Neural progenitor cell (in vitro differentiated cells): ENCODE data around the gene GMPPB. TPM values are rescaled to one million over a fixed set of nuclear protein-coding genes. Genes with fewer than 3 reads are reported as not detected.

Experiments
- DNase-seq: peaks from one replicate; pipeline ENCODE4 v3.0.0-alpha.2; 2016; ENCODE audit warnings: low spot score
- H2AFZ ChIP-seq: fragments of 200-600 bp; sonication (generic); replicated peaks from 2 replicates; pipeline ENCODE4 v1.6.1; 2016; ENCODE audit warnings: antibody characterized with exemption
- H3F3A ChIP-seq: fragments of 200-600 bp; sonication (generic); 2 replicates; pipeline ENCODE4 v1.6.1; 2016; ENCODE audit warnings: antibody characterized with exemption, low read depth
- H3K27ac ChIP-seq: fragments of 200-600 bp; sonication (generic); 2 replicates; pipeline ENCODE4 v1.5.1; 2016; ENCODE audit warnings: mild to moderate bottlenecking
- H3K27me3 ChIP-seq: fragments of 200-600 bp; sonication (generic); 2 replicates; pipeline ENCODE4 v1.6.1; 2016; ENCODE audit warnings: mild to moderate bottlenecking, moderate library complexity
- H3K36me3 ChIP-seq: fragments of 200-600 bp; sonication (generic); 2 replicates; pipeline ENCODE4 v1.5.1; 2016
- H3K4me1 ChIP-seq: fragments of 200-600 bp; sonication (generic); 2 replicates; pipeline ENCODE4 v1.6.1; 2016; ENCODE audit warnings: mixed run types
- H3K4me2 ChIP-seq: fragments of 200-600 bp; sonication (generic); 2 replicates; pipeline ENCODE4 v1.6.1; 2016
- H3K4me3 ChIP-seq: fragments of 200-600 bp; sonication (generic); 2 replicates; pipeline ENCODE4 v1.5.1; 2016
- H3K79me2 ChIP-seq: fragments of 200-600 bp; sonication (generic); 2 replicates; pipeline ENCODE4 v1.6.1; 2016; ENCODE audit warnings: low read depth
- H3K9ac ChIP-seq: fragments of 200-600 bp; sonication (generic); 2 replicates; pipeline ENCODE4 v1.6.1; 2016
- H3K9me3 ChIP-seq: fragments of 200-600 bp; sonication (generic); 2 replicates; pipeline ENCODE4 v1.5.1; 2016; ENCODE audit warnings: low read depth
- H4K20me1 ChIP-seq: fragments of 200-600 bp; sonication (generic); 2 replicates; pipeline ENCODE4 v1.6.1; 2016; ENCODE audit warnings: low read depth
- H3K27ac Mint-ChIP-seq: 3 replicates; pipeline ENCODE4 v1.8.0; 2021; ENCODE audit warnings: mixed read lengths
- H3K27me3 Mint-ChIP-seq: 2 replicates; pipeline ENCODE4 v1.8.0; 2022; ENCODE audit warnings: low read depth, mild to moderate bottlenecking, inconsistent platforms, moderate library complexity, mixed read lengths; ENCODE audit not compliant: insufficient read depth
- H3K36me3 Mint-ChIP-seq: 3 replicates; pipeline ENCODE4 v1.8.0; 2021; ENCODE audit warnings: mixed read lengths
- H3K4me1 Mint-ChIP-seq: 3 replicates; pipeline ENCODE4 v1.8.0; 2021; ENCODE audit warnings: mixed read lengths
- H3K4me3 Mint-ChIP-seq: 3 replicates; pipeline ENCODE4 v1.8.0; 2021; ENCODE audit warnings: mild to moderate bottlenecking, moderate library complexity, mixed read lengths
- H3K9me3 Mint-ChIP-seq: 3 replicates; pipeline ENCODE4 v1.8.0; 2020; ENCODE audit warnings: mixed read lengths
- CTCF ChIP-seq: fragments of 200-600 bp; sonication (generic); IDR thresholded peaks from 2 replicates; pipeline ENCODE4 v1.5.1; 2017; ENCODE audit warnings: antibody characterized with exemption, mild to moderate bottlenecking
- EZH2 ChIP-seq: fragments of 200-600 bp; sonication (generic); IDR thresholded peaks from 2 replicates; pipeline ENCODE4 v1.6.1; 2017; ENCODE audit warnings: antibody characterized with exemption, mild to moderate bottlenecking, moderate library complexity
- EZH2phosphoT487 ChIP-seq: fragments of 200-600 bp; sonication (generic); IDR thresholded peaks from 2 replicates; pipeline ENCODE4 v1.6.1; 2017; ENCODE audit warnings: antibody characterized with exemption
- total RNA-seq: library from RNA; depleted of rRNA; stranded (reverse); fragments of >200 nt; gene quantifications from 2 replicates; pipeline ENCODE4 v1.2.3, GENCODE V29; 2015; ENCODE audit warnings: low replicate concordance

GMPPB gene
- total RNA-seq, 1 donor from 2014 or later, result 10.6 TPM

GRCh38 chr3:49719214-49719884 lies 4.4 kb downstream of the GMPPB start, which contains the start of gene AMIGO3:
Gene AMIGO3 (minus strand): TSS chr3:49719684. CDS start chr3:49719465, 219 bp downstream.
- TF ChIP-seq EZH2 (no peak), CTCF (peak; percentile 64), EZH2phosphoT487 (no peak)
- no peak within 1 kb of the TSS for H3K9ac ChIP-seq

GRCh38 chr3:49718858-49719213 lies 4.9 kb downstream of the GMPPB start:
- DNase-seq, result no peak
- Mint-ChIP-seq H3K4me3 (peak overlapping the region; percentile 84), H3K27me3 (peaks cover 5% of the 10 kb centered on the region), H3K27ac (no peak overlapping the region), H3K9me3 (no peaks in the 10 kb centered on the region), H3K4me1 (peaks cover 18% of the 10 kb centered on the region), H3K36me3 (peaks cover 8% of the 10 kb centered on the region)
- H3K79me2 ChIP-seq, result peaks cover 12% of the 10 kb centered on the region
- H2AFZ ChIP-seq, result no peak overlapping the region
- H4K20me1 ChIP-seq, result no peaks in the 10 kb centered on the region
- peaks cover 29% of the 10 kb centered on the region for H3F3A ChIP-seq
- H3K4me1 ChIP-seq, result peaks cover 8% of the 10 kb centered on the region
- H3K9ac ChIP-seq, result no peak overlapping the region
- TF ChIP-seq EZH2phosphoT487 (no peak), EZH2 (no peak), CTCF (no peak)
- H3K27ac ChIP-seq, result no peak overlapping the region
- H3K4me2 ChIP-seq, result peak overlapping the region; percentile 84
- no peaks in the 10 kb centered on the region for H3K9me3 ChIP-seq
- no peaks in the 10 kb centered on the region for H3K36me3 ChIP-seq
- peak overlapping the region; percentile 63 for H3K4me3 ChIP-seq
- H3K27me3 ChIP-seq, result peaks cover 8% of the 10 kb centered on the region

More at GRCh38 chr3:49719214-49719884, 4.4 kb downstream of the GMPPB start, which contains the start of gene AMIGO3:
- Histone ChIP-seq H2AFZ (no peak within 1 kb of the TSS), H3K4me2 (peak within 1 kb of the TSS; percentile 84), H3K79me2 (peaks cover 12% of the 10 kb centered on the region), H3K36me3 (no peaks in the 10 kb centered on the region), H3K4me3 (peak within 1 kb of the TSS; percentile 63), H3F3A (peaks cover 32% of the 10 kb centered on the region), H4K20me1 (no peaks in the 10 kb centered on the region), H3K4me1 (peaks cover 8% of the 10 kb centered on the region), H3K9me3 (no peaks in the 10 kb centered on the region), H3K27me3 (peaks cover 8% of the 10 kb centered on the region), H3K27ac (no peak within 1 kb of the TSS)
- Mint-ChIP-seq H3K9me3 (no peaks in the 10 kb centered on the region), H3K27me3 (peaks cover 8% of the 10 kb centered on the region), H3K4me3 (peak within 1 kb of the TSS; percentile 84), H3K4me1 (peaks cover 20% of the 10 kb centered on the region), H3K27ac (no peak within 1 kb of the TSS), H3K36me3 (peaks cover 8% of the 10 kb centered on the region)
- DNase-seq, result peak; percentile 97

- DNase-seq, result peak; percentile 12
- Histone ChIP-seq H3K4me3 (peak overlapping the region; percentile 63), H4K20me1 (no peaks in the 10 kb centered on the region), H3F3A (peaks cover 24% of the 10 kb centered on the region), H3K9me3 (no peaks in the 10 kb centered on the region), H3K36me3 (no peaks in the 10 kb centered on the region), H3K79me2 (peaks cover 9% of the 10 kb centered on the region), H3K9ac (no peak overlapping the region), H2AFZ (no peak overlapping the region), H3K4me2 (peak overlapping the region; percentile 84), H3K4me1 (peaks cover 8% of the 10 kb centered on the region), H3K27me3 (peaks cover 8% of the 10 kb centered on the region), H3K27ac (no peak overlapping the region)
- H3K4me1 Mint-ChIP-seq, result peaks cover 18% of the 10 kb centered on the region
- H3K4me3 Mint-ChIP-seq, result peak overlapping the region; percentile 84
- H3K9me3 Mint-ChIP-seq, result no peaks in the 10 kb centered on the region
- H3K27ac Mint-ChIP-seq, result no peak overlapping the region
- peaks cover 8% of the 10 kb centered on the region for H3K36me3 Mint-ChIP-seq
- peaks cover 4% of the 10 kb centered on the region for H3K27me3 Mint-ChIP-seq
- TF ChIP-seq CTCF (no peak), EZH2 (no peak), EZH2phosphoT487 (no peak)
Measured at GRCh38 chr3:49717959-49718857, 5.5 kb downstream of the GMPPB start.
